Stimulated activated naive CD4-positive, alpha-beta T cell (primary cell): ENCODE results near the gene ARHGAP24.
"Not testable (repeated sequence)": the region's sequence is repeated elsewhere in the genome, so short reads cannot be mapped to it uniquely, and the experiment has no call there.

ENCODE experiments used
- DNase-seq, 6 experiments: peaks; one replicate each; lab custom pipeline; 2025; lab: John Stamatoyannopoulos, UW

ARHGAP24 gene

DNA sequence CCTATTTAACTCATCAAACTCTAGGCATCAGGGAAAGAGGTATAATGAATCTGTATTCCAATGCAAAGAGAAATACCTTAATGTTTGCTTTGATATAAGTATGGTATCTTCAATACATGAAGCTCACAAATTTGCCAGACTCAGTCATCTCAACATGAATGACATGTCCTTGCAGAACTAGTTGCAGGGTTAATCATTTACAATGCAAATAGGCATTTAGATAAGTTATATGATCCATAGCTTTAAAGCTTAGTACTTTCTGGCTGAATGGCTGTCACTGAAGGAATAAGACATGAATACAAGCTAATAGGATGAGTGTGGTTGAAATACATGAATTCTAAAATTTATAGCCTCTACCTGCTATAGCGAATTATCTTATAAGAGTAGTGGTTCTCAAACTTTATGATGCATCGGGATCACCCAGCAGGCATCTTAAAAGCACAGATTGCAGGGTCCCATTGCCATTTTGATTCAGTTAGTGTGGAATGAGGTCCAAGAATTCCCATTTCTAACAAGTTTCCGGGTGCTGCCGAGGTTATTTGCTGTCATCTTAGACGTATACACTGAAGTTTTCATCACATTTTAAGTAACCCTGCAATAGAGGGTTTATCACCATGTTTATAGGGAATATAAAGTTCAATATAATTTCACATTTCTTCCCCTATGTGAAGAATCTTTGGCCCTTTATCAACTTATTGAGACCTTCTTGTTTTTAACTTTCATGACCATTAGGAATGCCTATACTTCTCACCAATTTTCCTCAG, 439.2 kb downstream of the ARHGAP24 start:
- no peak for DNase-seq

DNA sequence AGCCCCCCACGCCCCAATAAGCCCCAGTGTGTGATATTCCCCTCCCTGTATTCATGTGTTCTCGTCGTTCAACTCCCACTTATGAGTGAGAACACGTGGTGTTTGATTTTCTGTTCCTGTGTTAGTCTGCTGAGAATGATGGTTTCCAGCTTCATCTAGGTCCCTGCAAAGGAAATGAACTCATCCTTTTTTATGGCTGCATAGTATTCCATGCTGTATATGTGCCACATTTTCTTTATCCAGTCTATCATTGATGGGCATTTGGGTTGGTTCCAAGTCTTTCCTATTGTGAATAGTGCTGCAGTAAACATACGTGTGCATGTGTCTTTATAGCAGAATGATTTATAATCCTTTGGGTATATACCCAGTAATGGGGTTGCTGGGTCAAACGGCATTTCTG, 440.6 kb downstream of the ARHGAP24 start:
- not testable (repeated sequence) for DNase-seq

DNA sequence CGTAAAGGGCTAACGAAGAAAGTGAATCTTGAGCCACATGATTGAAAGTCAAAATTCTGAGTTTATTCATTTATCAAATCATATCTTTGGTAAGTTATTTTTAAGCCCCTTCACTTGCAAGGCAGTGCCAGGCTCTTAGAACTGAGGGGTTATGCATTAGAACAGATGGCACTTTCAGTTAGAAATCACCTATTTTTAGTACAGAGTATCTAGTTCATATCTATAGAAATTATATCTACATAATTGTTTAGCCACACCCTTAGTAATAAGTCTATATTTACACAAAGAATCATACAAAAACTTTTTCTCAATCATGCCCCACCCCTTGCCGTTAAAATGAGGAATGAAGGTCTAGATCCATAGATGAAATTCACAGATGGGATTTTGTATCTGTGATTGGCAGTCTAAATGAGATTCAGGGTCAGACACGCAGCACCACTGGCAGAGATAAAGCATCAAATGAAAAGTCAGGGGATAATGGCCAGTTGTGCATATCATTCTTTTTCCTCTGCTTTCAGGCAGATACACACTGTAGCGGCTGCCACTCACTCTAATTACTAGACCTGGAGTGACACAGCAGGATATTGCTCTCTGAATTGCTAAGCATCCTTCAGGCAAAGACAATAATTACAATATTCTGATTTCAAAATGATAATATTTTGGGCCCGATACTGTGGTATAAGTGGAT, 444.4 kb downstream of the ARHGAP24 start:
- DNase-seq = no peak

DNA sequence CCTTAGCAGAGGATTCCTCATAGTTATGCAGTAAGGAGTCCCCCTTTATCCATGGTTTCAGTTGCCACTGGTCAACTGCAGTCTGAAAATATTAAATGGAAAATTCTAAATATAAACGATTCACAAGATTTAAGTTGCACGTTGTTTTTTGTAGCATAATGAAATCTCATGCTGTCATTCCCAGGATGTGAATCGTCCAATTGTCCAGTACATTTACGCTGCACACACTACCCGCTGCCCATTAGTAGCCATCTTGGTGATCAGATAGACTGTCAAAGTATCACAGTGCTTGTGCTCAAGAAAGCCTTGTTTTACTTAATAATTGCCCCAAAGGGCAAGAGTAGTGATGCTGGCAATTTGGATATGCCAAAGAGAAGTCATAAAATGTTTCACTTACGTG, 450.1 kb downstream of the ARHGAP24 start:
- no peak for DNase-seq

DNA sequence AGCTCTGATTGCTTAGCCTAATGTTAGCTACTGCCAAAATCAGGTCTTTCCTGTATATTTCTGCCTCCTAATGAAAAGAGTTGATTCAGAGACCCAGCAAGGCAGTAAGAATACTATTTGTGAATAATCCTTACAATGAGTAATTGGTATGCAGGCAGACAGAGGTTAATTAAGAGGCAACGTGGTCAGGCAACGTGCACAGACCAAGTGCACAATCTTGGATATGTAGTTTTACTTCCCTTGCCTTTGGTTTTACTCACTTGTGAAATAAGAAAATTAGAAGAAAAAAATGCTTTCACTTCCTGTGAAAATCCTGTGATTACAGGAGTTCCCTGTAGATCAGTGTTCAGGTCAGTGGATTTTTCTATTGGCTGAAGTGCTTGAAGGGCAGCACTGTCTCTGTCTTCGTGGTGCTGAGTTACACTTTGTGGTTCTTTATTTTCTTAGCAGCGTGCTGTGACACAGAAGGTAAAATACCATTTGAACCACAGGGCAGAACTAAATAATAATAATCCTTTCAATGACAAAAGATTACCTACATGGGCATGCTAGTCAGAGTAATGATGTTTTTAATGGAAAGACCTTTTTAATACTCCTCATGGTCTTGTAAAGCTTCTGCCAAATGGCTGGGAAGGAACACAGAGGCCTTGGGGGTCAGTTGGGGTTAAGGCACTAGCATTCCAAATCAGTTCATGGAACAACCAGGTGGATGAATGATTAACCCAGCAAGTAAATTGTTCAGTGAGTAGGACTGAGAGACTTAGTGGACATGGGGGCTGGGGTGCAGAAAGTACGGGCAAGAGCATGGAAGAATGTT, 454.0 kb downstream of the ARHGAP24 start:
- DNase-seq = no peak

DNA sequence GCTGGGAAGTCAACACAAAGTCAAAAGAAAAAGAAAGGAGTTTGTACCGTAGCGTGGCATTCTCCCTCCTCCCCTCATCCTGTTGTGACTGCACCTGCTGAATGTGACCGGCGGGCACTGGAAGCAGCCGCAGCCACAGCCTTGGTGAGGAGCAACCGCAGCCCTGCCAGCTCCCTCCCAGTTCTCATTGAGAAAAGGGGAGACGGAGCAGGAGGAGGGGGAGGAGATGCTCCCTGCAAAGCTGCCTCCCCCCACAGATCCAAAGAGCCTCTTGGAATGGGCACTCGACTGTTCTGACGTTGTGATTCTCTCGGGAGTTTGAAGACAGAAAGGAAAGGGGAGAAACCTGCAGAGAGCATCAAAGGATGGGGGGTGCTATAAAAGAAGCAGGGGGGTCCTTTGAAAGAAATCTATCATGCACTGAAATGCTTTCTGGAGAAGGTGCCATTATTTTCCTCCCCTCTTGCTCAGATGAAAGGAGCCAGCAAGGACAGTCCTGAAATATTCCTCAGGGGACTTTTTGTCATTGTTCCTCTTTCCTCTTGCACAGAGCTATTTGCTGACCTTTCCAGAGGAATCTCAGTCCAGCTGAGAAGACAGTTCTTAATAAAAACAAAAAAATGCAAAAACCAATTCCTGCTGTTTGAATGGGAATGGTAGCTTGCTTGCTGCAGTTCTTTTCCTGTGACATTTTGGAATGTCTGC, 455.2 kb downstream of the ARHGAP24 start:
- DNase-seq = no peak

DNA sequence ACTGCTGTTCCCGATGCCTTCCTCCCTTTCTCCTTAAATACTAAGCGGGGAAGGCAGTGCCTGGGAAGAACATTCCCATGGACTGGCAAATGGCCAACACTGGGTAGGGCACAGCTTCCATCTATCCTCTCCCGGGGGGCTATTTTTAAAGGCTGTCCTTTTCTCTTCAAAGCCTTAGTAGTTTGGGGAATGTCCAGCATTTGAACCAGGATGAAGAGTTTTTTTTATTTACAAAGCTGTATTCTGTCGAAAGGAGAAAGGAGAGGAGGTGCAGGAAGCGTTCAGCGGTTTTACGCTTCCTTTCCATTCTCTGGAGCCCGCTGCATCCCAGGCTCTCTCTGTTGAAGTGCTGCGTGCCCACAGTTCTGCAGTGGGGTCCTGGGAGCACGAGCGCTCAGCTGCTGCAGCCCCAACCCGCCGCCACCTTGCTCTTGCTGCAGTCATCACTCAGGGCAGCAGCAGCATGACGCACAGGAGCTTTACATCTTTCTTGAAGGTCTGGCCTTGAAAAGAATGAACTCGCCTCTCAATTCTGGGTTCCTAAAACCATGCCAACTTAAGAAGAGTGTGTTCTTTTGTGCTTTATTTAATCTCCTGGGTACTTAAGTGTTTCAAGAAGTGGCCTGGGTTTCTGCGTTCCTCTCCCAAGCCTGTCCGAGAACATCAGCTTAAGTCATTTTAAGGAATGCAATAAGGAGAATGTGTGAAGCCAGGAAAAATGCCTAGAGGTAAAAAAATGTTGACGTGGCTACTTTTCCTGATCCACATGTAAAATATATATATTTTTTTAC, 457.7 kb downstream of the ARHGAP24 start:
- no peak for DNase-seq

DNA sequence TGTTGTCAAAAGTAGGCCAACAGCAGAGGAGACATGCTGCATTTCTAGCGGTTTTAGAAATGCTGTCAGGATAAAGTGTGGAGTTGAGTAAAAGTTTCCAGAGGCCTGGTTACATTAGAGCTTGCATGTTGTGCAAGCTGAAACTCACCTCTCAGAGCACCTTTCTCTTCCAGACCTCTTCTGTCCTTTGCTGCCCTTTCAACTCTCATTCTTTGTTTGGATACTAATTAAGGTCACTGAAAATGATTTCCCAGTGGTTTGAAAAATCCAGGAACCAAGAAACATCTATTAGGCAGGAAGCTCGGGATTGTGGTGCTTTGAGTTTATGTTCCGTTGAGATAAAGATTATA, 458.3 kb downstream of the ARHGAP24 start:
- DNase-seq = no peak

DNA sequence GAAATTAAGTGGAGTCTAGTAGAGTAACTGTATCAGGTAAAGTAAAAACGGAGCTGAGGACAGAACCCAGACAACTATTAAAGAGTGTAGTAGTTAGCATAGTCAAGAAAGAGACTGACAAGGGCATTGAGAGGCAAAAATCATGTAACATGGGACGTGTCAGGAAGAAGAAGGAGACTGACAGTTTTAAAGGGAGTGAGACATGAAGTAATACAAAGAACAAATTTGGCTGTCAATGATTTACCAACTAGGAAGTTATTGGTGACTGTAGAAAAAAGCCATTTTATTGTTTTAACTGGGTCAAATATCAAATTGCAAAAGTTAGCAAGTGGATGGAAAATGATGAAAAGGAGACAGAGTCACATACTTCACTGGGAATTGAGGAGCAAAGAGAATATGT, 462.6 kb downstream of the ARHGAP24 start:
- no peak for DNase-seq

DNA sequence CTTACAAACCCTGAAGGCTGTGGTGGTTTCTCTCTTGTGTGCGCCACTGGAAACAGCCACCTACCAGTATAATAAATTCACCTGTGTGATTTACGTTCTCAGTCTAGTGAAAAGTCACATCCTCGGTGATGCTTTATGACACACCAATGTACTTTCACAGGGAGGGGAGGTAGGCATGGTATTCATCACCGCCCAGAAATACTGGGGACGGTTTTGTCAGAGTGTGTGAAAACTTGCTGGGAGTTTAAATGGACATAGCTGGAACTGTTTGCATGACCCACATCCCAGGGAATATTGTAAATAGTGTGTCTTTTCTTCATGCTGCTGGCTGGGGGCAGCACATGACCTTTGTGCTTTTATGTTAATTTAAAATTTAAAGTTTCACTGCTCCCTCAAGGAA, 463.1 kb downstream of the ARHGAP24 start:
- no peak for DNase-seq

DNA sequence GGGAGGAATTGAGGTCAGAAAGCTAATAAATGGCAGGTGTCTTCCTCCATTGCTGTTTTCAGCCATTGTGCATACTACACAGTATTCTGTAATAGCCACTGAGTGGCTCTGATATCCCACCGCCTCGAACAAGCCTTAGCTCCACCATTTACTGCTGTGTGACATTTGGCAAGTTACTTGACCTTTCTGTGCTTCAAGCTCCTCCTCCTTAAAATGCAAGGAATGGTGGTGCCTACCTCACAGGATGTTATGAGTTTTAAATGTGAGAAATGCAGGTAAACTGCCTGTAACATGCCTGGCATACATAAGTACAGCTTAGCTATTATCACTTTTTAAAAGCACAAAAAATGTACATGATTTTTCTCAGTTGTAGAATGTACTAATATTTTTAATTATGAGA, 464.0 kb downstream of the ARHGAP24 start:
- no peak for DNase-seq

DNA sequence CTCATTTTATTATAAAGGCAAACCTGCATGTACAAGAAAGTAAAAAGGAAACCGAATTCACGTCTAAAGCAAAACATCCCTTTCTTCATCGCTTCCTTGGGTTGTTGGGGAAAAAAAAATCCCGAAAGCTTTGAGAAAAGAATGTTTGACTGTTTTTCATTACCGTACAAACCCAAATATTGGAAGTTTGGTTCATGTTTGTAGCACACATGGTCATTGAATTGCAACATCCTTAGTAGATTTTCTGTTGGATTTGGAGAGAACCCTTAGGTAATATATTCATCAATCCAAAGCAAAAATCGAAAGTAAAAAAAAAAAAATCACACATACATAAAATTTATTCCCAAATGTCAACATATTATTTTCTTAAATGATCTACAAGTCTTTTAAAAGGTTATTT, 464.6 kb downstream of the ARHGAP24 start:
- DNase-seq = no peak

DNA sequence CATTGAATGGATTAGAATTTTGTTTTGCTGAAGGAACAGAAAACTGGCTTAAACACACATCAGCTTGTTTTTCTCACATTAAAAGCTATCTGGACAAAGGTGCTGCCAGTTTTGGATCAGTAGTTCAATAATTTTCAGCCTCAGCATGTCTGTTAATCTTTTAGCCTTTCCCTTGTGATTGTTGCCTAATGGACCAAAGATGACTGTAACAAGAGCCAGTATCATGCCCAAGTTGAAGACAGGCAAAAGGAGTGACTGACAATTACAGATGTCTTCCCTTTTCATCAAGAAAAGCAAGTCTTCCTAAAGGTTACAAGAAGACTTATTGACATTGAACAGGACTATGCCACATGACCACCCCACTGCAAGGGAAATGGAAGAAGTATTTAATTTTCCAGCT, 465.2 kb downstream of the ARHGAP24 start:
- no peak for DNase-seq

DNA sequence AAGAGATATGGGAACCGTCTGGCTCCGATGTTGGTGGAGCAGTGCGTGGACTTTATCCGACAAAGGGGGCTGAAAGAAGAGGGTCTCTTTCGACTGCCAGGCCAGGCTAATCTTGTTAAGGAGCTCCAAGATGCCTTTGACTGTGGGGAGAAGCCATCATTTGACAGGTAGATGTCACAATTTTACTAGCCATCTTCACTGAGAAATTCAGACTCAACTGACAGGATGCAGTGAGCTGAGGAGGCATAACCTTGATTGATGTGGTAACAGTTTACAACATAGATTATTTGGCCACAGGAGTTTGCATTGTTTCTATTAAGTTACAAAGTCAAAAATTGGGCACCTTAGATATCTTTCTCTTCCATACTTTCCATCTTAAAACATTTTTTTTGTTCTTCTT, 467.2 kb downstream of the ARHGAP24 start:
- no peak for DNase-seq

DNA sequence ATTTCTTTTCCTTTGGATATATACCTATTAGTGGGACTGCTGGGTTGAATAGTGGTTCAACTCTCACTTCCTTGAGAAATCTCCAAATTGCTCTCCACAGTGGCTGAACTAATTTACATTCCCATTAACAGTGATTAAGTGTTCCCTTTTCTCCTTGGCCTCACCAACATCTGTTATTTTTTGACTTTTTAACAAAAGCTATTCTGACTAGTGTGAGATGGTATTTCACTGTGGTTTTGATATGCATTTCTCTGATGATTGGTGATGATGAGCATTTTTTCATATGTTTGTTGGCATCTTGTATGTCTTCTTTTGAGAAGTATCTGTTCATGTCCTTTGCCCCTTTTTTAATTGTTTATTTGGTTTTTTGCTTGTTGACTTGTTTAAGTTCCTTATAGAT, 471.9 kb downstream of the ARHGAP24 start:
- DNase-seq = no peak

DNA sequence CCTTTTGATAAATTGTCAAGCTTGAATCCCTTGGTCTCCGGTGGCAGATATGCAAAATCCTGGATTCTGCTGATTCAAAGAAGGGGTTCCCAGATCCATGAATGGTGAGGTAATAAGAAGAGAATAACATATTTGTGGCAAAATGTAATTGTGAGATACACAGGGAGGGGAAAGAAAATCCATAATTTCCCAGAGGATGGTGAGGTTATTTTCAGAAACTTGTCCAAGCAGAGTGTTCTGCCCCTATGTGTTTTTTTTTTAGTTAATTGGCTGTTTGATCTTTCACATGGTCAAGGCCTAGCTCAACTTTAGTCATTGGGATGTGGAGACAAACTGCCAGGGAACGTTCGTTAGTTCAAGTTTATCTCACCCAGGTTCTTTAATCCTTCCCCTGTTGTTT, 476.1 kb downstream of the ARHGAP24 start:
- DNase-seq = no peak

DNA sequence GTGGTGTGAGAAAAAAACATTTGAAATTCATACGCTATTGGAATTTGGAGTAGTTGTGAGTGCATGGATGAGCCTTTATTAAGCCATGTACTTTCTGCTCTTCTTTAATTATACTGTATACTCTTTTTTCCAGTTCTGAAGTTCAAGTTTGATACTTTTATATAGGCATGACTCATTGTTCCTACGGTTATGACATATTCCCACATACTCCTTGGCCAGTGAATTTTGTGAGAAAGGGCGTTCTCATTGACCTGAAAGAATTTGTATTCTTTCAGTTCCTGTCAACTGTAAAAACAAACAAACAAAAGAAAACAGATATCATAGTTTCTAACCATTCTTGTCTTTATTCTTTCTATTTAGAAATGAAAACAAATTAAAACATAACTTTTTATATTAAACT, 477.6 kb downstream of the ARHGAP24 start:
- no peak for DNase-seq

DNA sequence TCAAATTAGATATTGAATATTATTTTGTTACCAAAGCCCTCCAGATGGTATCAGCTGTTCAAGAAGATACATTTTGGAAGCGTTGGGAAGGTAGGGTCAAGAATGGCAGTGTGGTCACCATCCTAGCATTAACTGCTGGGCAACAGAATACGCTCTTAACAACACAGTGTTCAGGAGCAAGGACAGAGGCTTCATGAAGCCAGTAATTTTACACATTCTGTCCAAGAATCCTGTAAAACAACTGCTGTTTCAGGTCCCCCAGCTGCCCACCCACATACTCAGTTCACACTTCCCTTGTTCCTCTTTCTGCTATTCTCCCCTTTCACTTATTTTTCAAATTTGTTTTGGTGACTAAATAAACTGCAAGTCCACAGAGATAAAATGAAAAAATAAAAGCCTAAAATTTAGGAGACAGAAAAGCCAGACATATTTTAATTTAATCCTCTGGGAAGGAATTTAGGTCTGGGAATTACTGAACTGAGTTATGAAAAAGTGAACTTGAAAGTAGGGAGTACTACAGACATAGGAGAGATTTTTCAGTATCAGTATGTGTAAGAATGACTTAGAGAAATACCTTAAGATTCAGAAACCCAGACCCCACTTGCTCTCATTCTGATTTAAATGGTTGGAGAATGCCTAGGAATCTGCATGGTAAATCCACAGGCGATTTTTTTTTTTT, 478.2 kb downstream of the ARHGAP24 start:
- no peak for DNase-seq

DNA sequence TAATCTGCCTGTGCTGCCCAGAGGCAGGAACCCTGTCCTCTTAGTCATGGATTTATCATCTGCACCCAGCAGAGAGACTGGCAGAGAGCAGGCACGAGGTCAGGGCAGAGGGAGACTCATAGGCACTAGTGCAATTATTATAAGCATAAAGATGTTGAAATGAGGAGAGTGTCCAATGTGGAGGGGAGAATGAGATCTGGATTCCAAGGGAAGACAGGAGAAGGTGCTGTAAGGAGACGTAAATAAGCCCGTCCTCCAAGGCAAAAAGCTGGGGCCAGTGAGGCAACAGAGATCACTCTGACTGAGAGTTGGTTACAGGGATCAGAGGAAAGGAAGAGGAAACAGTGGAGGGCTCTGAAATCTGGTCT, 478.7 kb downstream of the ARHGAP24 start:
- no peak for DNase-seq

DNA sequence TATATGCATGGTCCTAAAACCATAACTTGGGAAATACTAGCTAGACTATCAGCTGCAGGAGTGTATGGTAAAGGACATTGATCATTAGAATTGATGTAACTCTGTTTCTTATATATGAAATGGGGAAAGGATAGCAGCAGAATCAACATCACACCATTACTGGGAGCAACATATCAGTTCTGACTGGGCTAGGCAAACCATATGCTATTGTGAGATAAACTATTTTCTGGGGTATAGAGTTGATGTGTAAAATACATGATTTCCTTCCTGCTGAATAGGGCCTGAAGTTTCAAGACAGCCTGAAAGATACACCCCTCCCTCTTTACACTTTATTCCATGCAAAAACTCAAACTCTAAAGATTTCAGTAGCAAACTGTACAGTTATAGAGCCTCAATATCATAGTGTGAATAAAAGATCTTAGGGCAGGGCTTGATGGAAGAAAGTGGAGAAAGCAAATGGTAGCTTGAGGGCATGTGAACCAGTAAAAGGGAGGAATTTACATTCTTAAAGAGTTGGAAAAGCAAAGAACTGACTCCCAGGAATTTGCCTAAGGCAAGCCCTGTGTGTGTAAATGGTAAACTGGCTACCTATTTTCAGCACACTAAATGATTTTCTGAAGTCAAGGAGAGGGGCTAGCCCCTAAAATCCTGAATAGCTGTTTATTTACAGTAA, 480.8 kb downstream of the ARHGAP24 start:
- DNase-seq = no peak
